ENCODE data around the gene PPP1R13L. TPM values are rescaled to one million over a fixed set of nuclear protein-coding genes. Genes with fewer than 3 reads are reported as not detected.
"Not testable (repeated sequence)": the region's sequence is repeated elsewhere in the genome, so short reads cannot be mapped to it uniquely, and the experiment has no call there.

The PPP1R13L gene
- total RNA-seq, 4 donors from 2014 or later = 257 to 851 (median 501) TPM

GRCh38 chr19:45409557-45409920, 4.7 kb upstream of the PPP1R13L start:
- TF ChIP-seq POLR2A (IDR thresholded peaks at IDR 0.05) = no peak
- TF ChIP-seq, protein P1, sequence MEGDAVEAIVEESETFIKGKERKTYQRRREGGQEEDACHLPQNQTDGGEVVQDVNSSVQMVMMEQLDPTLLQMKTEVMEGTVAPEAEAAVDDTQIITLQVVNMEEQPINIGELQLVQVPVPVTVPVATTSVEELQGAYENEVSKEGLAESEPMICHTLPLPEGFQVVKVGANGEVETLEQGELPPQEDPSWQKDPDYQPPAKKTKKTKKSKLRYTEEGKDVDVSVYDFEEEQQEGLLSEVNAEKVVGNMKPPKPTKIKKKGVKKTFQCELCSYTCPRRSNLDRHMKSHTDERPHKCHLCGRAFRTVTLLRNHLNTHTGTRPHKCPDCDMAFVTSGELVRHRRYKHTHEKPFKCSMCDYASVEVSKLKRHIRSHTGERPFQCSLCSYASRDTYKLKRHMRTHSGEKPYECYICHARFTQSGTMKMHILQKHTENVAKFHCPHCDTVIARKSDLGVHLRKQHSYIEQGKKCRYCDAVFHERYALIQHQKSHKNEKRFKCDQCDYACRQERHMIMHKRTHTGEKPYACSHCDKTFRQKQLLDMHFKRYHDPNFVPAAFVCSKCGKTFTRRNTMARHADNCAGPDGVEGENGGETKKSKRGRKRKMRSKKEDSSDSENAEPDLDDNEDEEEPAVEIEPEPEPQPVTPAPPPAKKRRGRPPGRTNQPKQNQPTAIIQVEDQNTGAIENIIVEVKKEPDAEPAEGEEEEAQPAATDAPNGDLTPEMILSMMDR (IDR thresholded peaks at IDR 0.05) = no peak
- DNase-seq (ENCODE audit: low spot score in 2 of 2) = no peak
- H3K4me3 ChIP-seq (ENCODE audit: low read depth, poor library complexity, severe bottlenecking) = no peak overlapping the region
- 47 to 48% methylated on average over 4 of the region's 4 CpGs for WGBS, 2 donors
- intact Hi-C loops (cut with DNase I; ENCODE audit: low total_unique reads) = no loop called here

GRCh38 chr19:45408830-45409556, 4.1 kb upstream of the PPP1R13L start:
- intact Hi-C loops (cut with DNase I; ENCODE audit: low total_unique reads) = no loop called here
- TF ChIP-seq, protein P1 (IDR thresholded peaks at IDR 0.05) = no peak
- TF ChIP-seq POLR2A (IDR thresholded peaks at IDR 0.05) = no peak

DNA sequence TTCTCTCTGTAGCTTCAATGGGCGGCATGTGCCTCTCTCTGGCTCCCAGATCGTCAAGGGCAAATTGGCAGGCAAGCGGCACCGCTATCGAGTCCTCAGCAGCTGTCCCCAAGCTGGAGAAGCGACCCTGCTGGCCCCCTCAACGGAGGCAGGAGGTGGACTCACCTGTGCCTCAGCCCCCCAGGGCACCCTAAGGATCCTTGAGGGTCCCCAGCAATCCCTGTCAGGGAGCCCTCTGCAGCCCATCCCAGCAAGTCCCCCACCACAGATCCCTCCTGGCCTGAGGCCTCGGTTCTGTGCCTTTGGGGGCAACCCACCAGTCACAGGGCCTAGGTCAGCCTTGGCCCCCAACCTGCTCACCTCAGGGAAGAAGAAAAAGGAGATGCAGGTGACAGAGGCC, 3.3 kb upstream of the PPP1R13L start:
- no peak for DNase-seq (ENCODE audit: low spot score in 2 of 2)
- TF ChIP-seq, protein P1 (IDR thresholded peaks at IDR 0.05) = no peak
- no peak for TF ChIP-seq POLR2A (IDR thresholded peaks at IDR 0.05)
- WGBS, 2 donors = 70 to 83% methylated on average over 7 to 8 of the region's 8 CpGs
- no peak overlapping the region for H3K4me3 ChIP-seq (ENCODE audit: low read depth, poor library complexity, severe bottlenecking)
- intact Hi-C loops (cut with DNase I; ENCODE audit: low total_unique reads) = no loop called here

More at GRCh38 chr19:45408830-45409556, 4.1 kb upstream of the PPP1R13L start:
- no peak for DNase-seq (ENCODE audit: low spot score in 2 of 2)
- no peak overlapping the region for H3K4me3 ChIP-seq (ENCODE audit: low read depth, poor library complexity, severe bottlenecking)
- WGBS, 2 donors = 71 to 72% methylated on average over 15 of the region's 15 CpGs

- WGBS, 2 donors = 68 to 73% methylated on average over 5 of the region's 5 CpGs
- H3K4me3 ChIP-seq (ENCODE audit: low read depth, poor library complexity, severe bottlenecking); DNase-seq (ENCODE audit: low spot score in 2 of 2); intact Hi-C loops (cut with DNase I; ENCODE audit: low total_unique reads): not testable (repeated sequence)
These were observed 2.7 kb upstream of the PPP1R13L start for GRCh38 chr19:45407585-45407984.

DNA sequence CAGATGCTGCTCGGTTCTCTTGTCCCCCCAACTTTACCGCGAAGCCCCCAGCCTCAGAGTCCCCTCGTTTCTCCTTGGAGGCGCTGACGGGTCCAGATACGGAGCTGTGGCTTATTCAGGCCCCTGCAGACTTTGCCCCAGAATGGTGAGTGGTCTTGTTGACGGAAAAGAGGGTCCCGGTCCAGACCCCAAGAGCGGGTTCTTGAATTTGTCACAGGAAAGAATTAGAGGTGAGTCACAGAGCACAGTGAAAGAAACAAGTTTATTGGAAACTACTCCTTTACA, 2.2 kb upstream of the PPP1R13L start:
- TF ChIP-seq POLR2A (IDR thresholded peaks at IDR 0.05) = no peak
- H3K4me3 ChIP-seq (ENCODE audit: low read depth, poor library complexity, severe bottlenecking) = peak overlapping the region; percentile 61
- no peak for DNase-seq (ENCODE audit: low spot score in 2 of 2)
- intact Hi-C loops (cut with DNase I; ENCODE audit: low total_unique reads) = no loop called here
- 1% methylated on average over 8 to 10 of the region's 10 CpGs for WGBS, 2 donors

DNA sequence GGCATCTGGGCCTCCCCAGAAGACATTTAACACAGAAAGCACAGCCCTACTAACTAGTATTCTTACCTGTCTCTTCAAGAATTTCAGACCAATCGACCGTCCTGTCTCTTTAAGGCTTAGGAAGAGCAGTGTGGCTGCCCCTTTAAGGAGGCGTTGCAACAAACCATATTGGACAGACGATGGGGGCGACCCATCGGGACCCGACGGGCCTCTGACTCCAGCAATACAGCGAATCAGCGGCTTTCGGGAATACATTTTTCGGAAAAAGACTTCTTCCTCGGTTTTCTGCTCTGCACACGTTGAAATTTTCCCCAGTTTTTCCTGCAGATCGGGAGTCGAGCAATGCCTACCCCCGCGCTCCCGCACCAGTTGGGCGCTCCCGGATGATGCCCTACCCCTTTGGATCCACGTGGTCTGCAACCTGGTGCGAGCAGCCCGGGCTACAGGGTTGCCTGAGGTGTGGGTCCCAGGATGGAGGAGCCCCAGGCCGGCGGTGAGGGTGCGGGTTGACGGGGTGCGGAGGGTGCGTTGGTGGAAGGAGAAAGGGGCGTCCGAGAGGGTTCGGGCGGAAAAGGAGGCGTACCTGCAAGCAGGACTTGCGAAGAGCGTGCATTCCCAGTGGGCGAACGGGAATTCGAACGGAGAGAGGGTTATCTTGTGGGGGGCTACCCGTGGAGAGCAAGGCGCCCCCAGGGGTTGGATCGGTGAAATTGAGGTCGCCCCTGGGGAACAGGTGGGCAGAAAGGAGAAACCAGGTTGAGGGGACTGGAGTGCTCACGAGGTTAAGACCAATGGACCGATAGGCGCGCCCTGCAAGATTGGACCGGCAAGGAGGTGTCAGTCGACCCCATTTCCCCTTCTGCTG, 1.6 kb upstream of the PPP1R13L start, which contains the start of gene POLR1G:
Gene POLR1G, plus strand, starts transcription at position 419 of the 865 bp plus-strand sequence. Its CDS starts 53 bp downstream, at position 472.
- intact Hi-C loops (cut with DNase I; ENCODE audit: low total_unique reads) = no loop called here
- 0 to 1% methylated on average over 51 of the region's 51 CpGs for WGBS, 2 donors
- peak within 1 kb of the TSS; percentile 61 for H3K4me3 ChIP-seq (ENCODE audit: low read depth, poor library complexity, severe bottlenecking)
- no peak for TF ChIP-seq POLR2A (IDR thresholded peaks at IDR 0.05)
- TF ChIP-seq, protein P1 (IDR thresholded peaks at IDR 0.05) = peak in 1 of 3 donors; percentile 37
- DNase-seq (ENCODE audit: low spot score in 2 of 2) = peak; percentile 73 to 95
